Spleen (tissue), 11 donors: Measurements from ENCODE around the gene EPHB2. TPM values are rescaled to one million over a fixed set of nuclear protein-coding genes. Genes with fewer than 3 reads are reported as not detected.
A peak's percentile ranks its signal among the peaks of the same experiment; 100 is the strongest.

Experiments
- DNase-seq: peaks from one replicate; pipeline ENCODE4 v3.0.0-alpha.2; 2020
- H3K27ac ChIP-seq, 8 donors: fragments of 200-600 bp; sonication (generic) in 7 of 8; 1 replicate in 4 of 8; 2 replicates in 4 of 8; pipeline versions ENCODE4 v1.5.0 to v1.8.0; 2016 to 2021; ENCODE audit warnings: inconsistent platforms in 4 of 8, mild to moderate bottlenecking in 4 of 8, moderate library complexity in 1 of 8
- H3K27me3 ChIP-seq, 7 donors: fragments of 200-600 bp; sonication (generic) in 6 of 7; replicated peaks in 1 of 7; 1 replicate in 4 of 7; 2 replicates in 3 of 7; pipeline versions ENCODE4 v1.5.0 to v1.8.0; 2016 to 2021; ENCODE audit warnings: inconsistent platforms in 3 of 7, mild to moderate bottlenecking in 1 of 7
- H3K36me3 ChIP-seq, 6 donors: fragments of 200-600 bp; sonication (generic) in 5 of 6; 1 replicate in 4 of 6; 2 replicates in 2 of 6; pipeline versions ENCODE4 v1.5.0 to v1.8.0; 2016 to 2021; ENCODE audit warnings: inconsistent platforms in 2 of 6
- H3K4me1 ChIP-seq, 6 donors: fragments of 200-600 bp; sonication (generic) in 5 of 6; 1 replicate in 3 of 6; 2 replicates in 3 of 6; pipeline versions ENCODE4 v1.5.0 to v1.8.0; 2016 to 2021; ENCODE audit warnings: inconsistent platforms in 3 of 6
- H3K4me3 ChIP-seq, 8 donors: fragments of 200-600 bp; sonication (generic) in 7 of 8; 1 replicate in 4 of 8; 2 replicates in 4 of 8; pipeline versions ENCODE4 v1.5.0 to v1.8.0; 2016 to 2021; ENCODE audit warnings: inconsistent platforms in 4 of 8, mild to moderate bottlenecking in 4 of 8, moderate library complexity in 2 of 8
- H3K9me3 ChIP-seq, 8 donors: fragments of 200-600 bp; sonication (generic) in 7 of 8; 1 replicate in 4 of 8; 2 replicates in 4 of 8; pipeline versions ENCODE4 v1.5.0 to v1.8.0; 2016 to 2021; ENCODE audit warnings: inconsistent platforms in 4 of 8
- CTCF ChIP-seq, 11 experiments: fragments of 200-600 bp in 7 of 11; fragments of 450-650 bp in 4 of 11; sonication (generic) in 4 of 11; IDR thresholded peaks in 8 of 11; conservative IDR thresholded peaks in 3 of 11; 1 replicate in 7 of 11; 2 replicates in 4 of 11; pipeline versions ENCODE4 v1.4.0 to v1.8.0; 2016 to 2021; ENCODE audit warnings: antibody characterized with exemption in 11 of 11, inconsistent platforms in 4 of 11, mild to moderate bottlenecking in 1 of 11
- POLR2A ChIP-seq, 3 donors: fragments of 450-650 bp; IDR thresholded peaks; one replicate each; pipeline ENCODE4 v1.5.1; 2017; ENCODE audit warnings: antibody characterized with exemption in 3 of 3, mild to moderate bottlenecking in 1 of 3
- POLR2AphosphoS5 ChIP-seq, 3 donors: sonication (generic); formaldehyde crosslinking; IDR thresholded peaks; one replicate each; pipeline ENCODE4 v1.5.1; 2017; ENCODE audit warnings: antibody characterized with exemption in 3 of 3
- WGBS, 5 donors: extraction: QIAGEN DNeasy Blood & Tissue Kit in 3 of 5; methylation state at CpG; one replicate each; pipeline versions ENCODE4 v1.1.5 to v1.1.7; 2013 to 2018; 5-methylcytosine and 5-hydroxymethylcytosine counted together
- intact Hi-C: fragments of 100-400 bp; cut with DNase I; formaldehyde crosslinking; loops from one replicate; pipeline ENCODE4 v1.15.0; 2023; ENCODE audit warnings: low total_unique reads
- polyA plus RNA-seq, 3 donors: library from polyadenylated mRNA; stranded (reverse); fragments of 200-250 nt; gene quantifications; one replicate each; pipeline ENCODE4 v1.2.1, GENCODE V29; 2013
- total RNA-seq, 7 donors: library from RNA; depleted of rRNA in 3 of 7; stranded (reverse); fragments of >200 nt in 3 of 7; fragmentation: NEBNext Ultra II Directional in 4 of 7; extraction: Animal tissue kit (Norgen Biotek cat#: 25700) in 4 of 7; gene quantifications; one replicate each; pipeline versions ENCODE4 v1.1.0 to v1.2.1, GENCODE V29; 2016 to 2021
- donor health status: healthy with polysubstance abuse.
- donor health status: DM: no; HTN: no; CAD: no; lungs with moderate emphysema.
- donor health status: DM: no; HTN: no; CAD: no.
- donor health status: Bipolar disorder and iron deficiency.
- donor health status: healthy.
- donor health status: DM: no; HTN: no; CAD: no.
- donor health status: DM: yes; HTN: yes; CAD: no.

EPHB2 gene
- total and polyA plus RNA-seq, 10 donors: 0.67 to 9.3 (median 6.3) TPM

- DNase-seq: no peak
- 80 to 90% (median 84%) methylated on average over 4 to 6 of the region's 6 CpGs for WGBS, 5 donors
- no peaks in the 10 kb centered on the region for H3K9me3 ChIP-seq
- peaks cover 0 to 14% (median 0%) of the 10 kb centered on the region in 7 donors for H3K27me3 ChIP-seq
- intact Hi-C loops: no loop called here
- no peaks in the 10 kb centered on the region for H3K4me1 ChIP-seq
- TF ChIP-seq POLR2AphosphoS5 (IDR thresholded peaks at IDR 0.05) (no peak), POLR2A (IDR thresholded peaks at IDR 0.05) (no peak), CTCF (IDR thresholded peaks at IDR 0.05 in 8 of 11, conservative IDR thresholded peaks at IDR 0.05 in 3 of 11) (no peak)
- no peak overlapping the region for H3K4me3 ChIP-seq
- H3K27ac ChIP-seq: peak overlapping the region in 4 of 8 donors; percentile 10 to 60 (median 38)
- no peaks in the 10 kb centered on the region for H3K36me3 ChIP-seq
Observed at GRCh38 chr1:22808186-22808675, 97.6 kb downstream of the EPHB2 start.

GRCh38 chr1:22808676-22809483, 98.2 kb downstream of the EPHB2 start:
- no peaks in the 10 kb centered on the region for H3K36me3 ChIP-seq
- TF ChIP-seq POLR2A (IDR thresholded peaks at IDR 0.05): no peak
- TF ChIP-seq POLR2AphosphoS5 (IDR thresholded peaks at IDR 0.05): peak in 2 of 3 donors; percentile 16 to 38
- TF ChIP-seq CTCF (IDR thresholded peaks at IDR 0.05 in 8 of 11, conservative IDR thresholded peaks at IDR 0.05 in 3 of 11): no peak
- H3K9me3 ChIP-seq: no peaks in the 10 kb centered on the region
- 58 to 81% (median 75%) methylated on average over 15 of the region's 15 CpGs for WGBS, 5 donors
- peaks cover 0 to 14% (median 0%) of the 10 kb centered on the region in 7 donors for H3K27me3 ChIP-seq
- H3K27ac ChIP-seq: peak overlapping the region in 4 of 8 donors; percentile 10 to 60 (median 38)
- no peak overlapping the region for H3K4me3 ChIP-seq
- intact Hi-C loops: no loop called here
- no peaks in the 10 kb centered on the region for H3K4me1 ChIP-seq
- no peak for DNase-seq

- Histone ChIP-seq H3K9me3 (no peaks in the 10 kb centered on the region), H3K27me3 (peaks cover 0 to 14% (median 0%) of the 10 kb centered on the region in 7 donors), H3K4me3 (no peak overlapping the region), H3K27ac (no peak overlapping the region), H3K4me1 (no peaks in the 10 kb centered on the region), H3K36me3 (no peaks in the 10 kb centered on the region)
- TF ChIP-seq POLR2A (IDR thresholded peaks at IDR 0.05) (no peak), POLR2AphosphoS5 (IDR thresholded peaks at IDR 0.05) (no peak), CTCF (IDR thresholded peaks at IDR 0.05 in 8 of 11, conservative IDR thresholded peaks at IDR 0.05 in 3 of 11) (no peak)
- DNase-seq: no peak
- 87 to 100% (median 95%) methylated on average over 4 of the region's 4 CpGs for WGBS, 5 donors
- intact Hi-C loops: no loop called here
Observed at GRCh38 chr1:22809783-22810182, 99.1 kb downstream of the EPHB2 start.

- no peak for TF ChIP-seq CTCF (IDR thresholded peaks at IDR 0.05 in 8 of 11, conservative IDR thresholded peaks at IDR 0.05 in 3 of 11)
- no peak for TF ChIP-seq POLR2A (IDR thresholded peaks at IDR 0.05)
- no peak for TF ChIP-seq POLR2AphosphoS5 (IDR thresholded peaks at IDR 0.05)
- no peak for DNase-seq
- no peak overlapping the region for H3K27ac ChIP-seq
- intact Hi-C loops: no loop called here
- H3K27me3 ChIP-seq: peaks cover 0 to 11% (median 0%) of the 10 kb centered on the region in 7 donors
- H3K4me3 ChIP-seq: no peak overlapping the region
- H3K36me3 ChIP-seq: no peaks in the 10 kb centered on the region
- no peaks in the 10 kb centered on the region for H3K4me1 ChIP-seq
- 13 to 57% (median 44%) methylated on average over 1 to 2 of the region's 2 CpGs for WGBS, 5 donors
- H3K9me3 ChIP-seq: no peaks in the 10 kb centered on the region
Observed at GRCh38 chr1:22810378-22810777, 99.7 kb downstream of the EPHB2 start.
